WI38 (cell line): ENCODE results near the gene BMPR1B.

Experiments
- H3K4me3 ChIP-seq: 2 replicates; pipeline ENCODE4 v1.5.1; 2011; ENCODE audit warnings: low read depth, mild to moderate bottlenecking, control low read depth, low read length
- CTCF ChIP-seq: IDR thresholded peaks from 2 replicates; pipeline ENCODE4 v1.5.1; 2012; ENCODE audit warnings: low read depth, mild to moderate bottlenecking, control low read depth, low read length

Gene BMPR1B

GRCh38 chr4:94959307-94959706 is 201.6 kb downstream of the BMPR1B start:
- no peak overlapping the region for H3K4me3 ChIP-seq
- no peak for TF ChIP-seq CTCF

- no peak overlapping the region for H3K4me3 ChIP-seq
- no peak for TF ChIP-seq CTCF
Measured at GRCh38 chr4:94960708-94961107, 203.0 kb downstream of the BMPR1B start.

DNA sequence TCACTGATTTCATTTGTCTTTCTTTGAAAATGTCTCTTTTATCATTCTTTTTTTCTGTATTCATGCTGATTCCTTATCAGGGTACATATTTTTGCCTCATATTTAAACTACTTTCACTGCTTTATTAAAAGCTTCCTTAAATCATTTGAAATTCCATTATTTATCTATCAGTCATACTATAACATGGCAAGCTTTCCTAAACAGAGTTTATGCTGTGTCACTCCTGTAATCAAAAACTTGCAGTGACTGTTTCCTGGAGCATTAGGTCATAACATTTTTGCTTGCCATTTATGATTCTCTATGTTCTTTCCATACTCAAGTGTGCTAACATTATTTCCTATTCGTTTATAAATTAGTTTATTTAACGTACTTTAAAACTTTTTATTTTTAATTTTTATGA is 203.7 kb downstream of the BMPR1B start:
- no peak overlapping the region for H3K4me3 ChIP-seq
- TF ChIP-seq CTCF: no peak

DNA sequence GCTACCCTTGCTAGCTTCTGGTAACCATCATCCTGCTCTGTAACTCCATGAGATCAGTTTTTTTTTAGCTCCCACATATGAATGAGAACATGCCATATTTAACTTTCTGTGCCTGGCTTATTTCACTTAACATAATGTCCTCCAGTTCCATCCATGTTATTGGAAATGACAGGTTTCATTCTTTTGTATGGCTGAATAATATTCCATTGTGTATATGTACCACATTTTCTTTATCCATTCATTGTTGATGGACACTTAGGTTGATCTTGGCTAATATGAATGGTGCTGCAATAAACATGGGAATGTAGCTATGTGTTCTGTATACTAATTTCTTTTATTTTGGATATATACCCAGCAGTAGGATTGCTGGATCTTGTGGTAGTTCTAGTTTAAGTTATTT is 204.7 kb downstream of the BMPR1B start:
- no peak for TF ChIP-seq CTCF
- no peak overlapping the region for H3K4me3 ChIP-seq

GRCh38 chr4:94965852-94966251 is 208.1 kb downstream of the BMPR1B start:
- H3K4me3 ChIP-seq: no peak overlapping the region
- TF ChIP-seq CTCF: no peak

- no peak for TF ChIP-seq CTCF
- H3K4me3 ChIP-seq: no peak overlapping the region
Measured at GRCh38 chr4:94968493-94968892, 210.7 kb downstream of the BMPR1B start.

DNA sequence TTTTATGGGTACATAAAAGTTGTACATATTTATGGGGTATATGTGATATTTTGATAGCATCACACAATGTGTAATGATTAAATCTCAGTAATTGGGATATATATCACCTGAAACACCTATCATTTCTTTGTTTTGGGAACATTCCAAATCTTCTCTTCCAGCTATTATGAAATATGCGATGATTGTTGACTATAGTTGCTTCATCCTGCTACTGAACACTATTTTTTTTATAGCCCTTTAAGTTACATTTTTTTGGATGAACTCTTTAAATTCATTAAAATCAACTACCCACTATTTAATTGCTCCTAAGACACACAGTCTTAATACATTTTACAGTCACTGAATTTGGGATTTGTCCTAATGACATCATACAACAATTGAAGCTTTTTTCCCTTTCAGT is 212.9 kb downstream of the BMPR1B start:
- no peak for TF ChIP-seq CTCF
- H3K4me3 ChIP-seq: no peak overlapping the region
